Sciatic nerve (tissue), 2 donors: ENCODE results near the gene NPL. TPM values are rescaled to one million over a fixed set of nuclear protein-coding genes. Genes with fewer than 3 reads are reported as not detected.

Experiments
- ATAC-seq: fragments of 200-7000 bp; cut with Tn5 transposase; one replicate; pipeline ENCODE4 v1.9.1; 2020; ENCODE audit warnings: mild to moderate bottlenecking, moderate library complexity
- DNase-seq: peaks from one replicate; pipeline ENCODE4 v3.0.0-alpha.2; 2020; ENCODE audit warnings: low spot score
- intact Hi-C: fragments of 100-400 bp; cut with DNase I; formaldehyde crosslinking; loops from one replicate; pipeline ENCODE4 v1.14.2; 2022
- total RNA-seq: library from RNA; stranded (reverse); fragmentation: NEBNext Ultra II Directional; extraction: Animal tissue kit (Norgen Biotek cat#: 25700); gene quantifications from one replicate; pipeline ENCODE4 v1.2.1, GENCODE V29; 2021
- donor health status: DM: no; HTN: no; CAD: no.
- donor health status: DM: no; HTN: no; CAD: no.

Gene NPL
- total RNA-seq, 1 donor from 2014 or later, result 32.5 TPM

DNA sequence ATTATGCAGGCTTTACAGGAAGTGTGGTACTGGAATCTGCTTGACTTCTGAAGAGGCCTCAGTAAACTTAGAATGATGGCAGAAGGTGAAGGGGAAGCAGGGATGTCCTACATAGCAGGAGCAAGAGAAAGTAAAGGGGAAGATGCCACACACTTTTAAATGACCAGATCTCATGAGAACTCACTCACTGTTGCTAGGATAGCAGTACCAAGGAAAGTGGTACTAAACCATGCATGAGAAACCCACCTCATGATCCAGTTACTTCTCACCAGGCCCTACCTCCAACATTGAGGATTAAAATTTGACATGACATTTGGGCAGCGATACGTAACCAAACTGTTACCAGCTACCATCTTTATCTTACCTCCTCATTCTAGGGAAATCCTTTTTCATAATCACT lies 59.2 kb downstream of the NPL start:
- intact Hi-C loops, result no loop called here
- ATAC-seq, result no peak
- DNase-seq, result no peak

DNA sequence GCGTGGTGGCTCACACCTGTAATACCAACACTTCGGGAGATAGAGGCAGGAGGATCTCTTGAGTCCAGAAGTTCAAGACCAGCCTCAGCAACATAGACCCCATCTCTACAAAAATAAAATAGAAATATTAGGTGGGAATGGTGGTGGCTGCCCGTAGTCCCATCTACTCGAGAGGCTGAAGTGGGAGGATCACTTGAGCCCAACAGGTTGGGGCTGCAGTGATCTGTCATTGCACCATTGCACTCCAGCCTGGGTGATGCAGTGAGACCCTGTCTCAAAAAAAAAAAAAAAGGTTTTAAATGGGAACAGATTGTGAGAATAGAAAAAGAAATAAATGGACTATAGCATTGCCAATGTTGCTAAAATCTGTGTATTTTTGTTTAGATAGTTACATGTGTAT lies 60.7 kb downstream of the NPL start:
- ATAC-seq, result no peak
- intact Hi-C loops, result no loop called here
- no peak for DNase-seq

DNA sequence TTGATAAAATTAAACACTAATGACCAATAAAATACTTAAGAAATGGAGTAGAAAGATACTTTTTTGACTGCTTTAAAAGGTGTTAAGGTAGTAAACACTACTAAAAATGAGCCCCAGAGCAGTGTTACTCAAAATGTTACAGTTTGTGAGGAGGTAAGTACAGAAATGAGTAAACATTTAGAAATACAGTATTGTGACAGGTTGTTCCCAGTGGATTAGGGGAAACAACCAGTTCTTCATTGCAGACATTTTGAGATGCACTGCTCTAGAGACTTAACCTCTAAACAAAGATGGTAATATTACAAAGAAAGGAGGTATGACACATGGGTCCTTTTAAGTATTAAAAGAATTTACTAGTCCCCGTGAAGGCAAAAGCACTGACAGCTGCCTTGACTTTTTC lies 62.3 kb downstream of the NPL start:
- ATAC-seq (no peak), DNase-seq (no peak)
- intact Hi-C loops, result no loop called here

DNA sequence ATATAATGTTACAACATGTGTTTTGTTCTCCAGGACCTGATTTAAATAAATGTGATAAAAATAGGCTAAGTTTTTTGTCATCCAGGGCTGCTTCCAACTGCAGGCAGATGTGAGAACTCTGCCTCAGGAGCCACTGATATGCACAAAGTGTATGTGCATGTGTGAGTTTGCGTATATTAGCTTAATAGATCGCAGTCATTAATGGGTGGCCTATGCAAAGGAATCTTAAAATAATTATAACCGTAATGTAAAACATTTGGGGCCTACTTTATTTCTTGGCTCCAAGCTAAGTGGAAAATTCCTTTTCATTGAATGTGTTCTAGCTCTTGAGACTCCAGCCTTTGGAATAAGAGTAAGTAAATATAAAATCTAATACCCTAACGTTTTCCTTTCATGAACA lies 66.3 kb downstream of the NPL start:
- ATAC-seq, result no peak
- DNase-seq, result no peak
- intact Hi-C loops, result no loop called here

DNA sequence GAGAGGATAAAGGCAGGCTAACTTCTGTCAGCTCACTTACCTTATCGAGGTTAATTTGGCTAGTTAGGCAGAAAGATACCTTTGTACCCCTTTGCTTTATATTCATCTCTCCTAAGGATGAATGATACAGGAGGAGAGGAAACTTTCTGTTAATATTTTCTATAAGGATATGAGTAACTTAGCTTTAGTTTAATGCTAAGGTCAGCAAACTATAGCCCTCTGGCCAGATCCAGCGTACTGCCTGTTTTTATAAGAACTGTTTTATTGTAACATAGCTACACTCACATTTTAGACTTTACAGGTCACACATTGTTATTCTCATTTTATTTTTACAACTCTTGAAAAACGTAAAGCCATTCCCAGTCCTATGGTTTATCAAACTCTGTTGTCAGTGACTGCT lies 67.6 kb downstream of the NPL start:
- ATAC-seq (no peak), DNase-seq (no peak)
- intact Hi-C loops, result no loop called here

DNA sequence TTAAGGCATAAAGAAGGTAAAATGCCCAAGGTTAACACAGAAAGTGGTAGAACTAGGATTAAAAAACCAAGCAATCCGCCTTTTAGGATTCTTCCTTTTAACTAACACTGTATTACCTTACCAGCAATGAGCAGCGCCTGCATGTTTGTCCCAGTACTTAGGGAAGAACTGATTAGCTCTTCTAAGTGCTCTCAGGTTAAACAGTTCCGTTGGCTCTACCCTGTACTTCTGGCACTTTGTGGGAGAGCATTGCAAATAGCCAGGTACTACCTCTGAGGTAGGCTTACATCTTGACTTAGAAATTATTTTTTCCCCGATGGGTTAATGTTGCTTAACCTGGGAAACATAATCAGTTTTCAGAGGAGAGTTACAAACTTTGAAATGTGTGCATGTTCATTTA lies 71.1 kb downstream of the NPL start:
- DNase-seq, result no peak
- no peak for ATAC-seq
- intact Hi-C loops, result loop anchor here (5.0 kb wide), 1 partner anchor 1867 kb away; no protein-coding TSS in a partner anchor

DNA sequence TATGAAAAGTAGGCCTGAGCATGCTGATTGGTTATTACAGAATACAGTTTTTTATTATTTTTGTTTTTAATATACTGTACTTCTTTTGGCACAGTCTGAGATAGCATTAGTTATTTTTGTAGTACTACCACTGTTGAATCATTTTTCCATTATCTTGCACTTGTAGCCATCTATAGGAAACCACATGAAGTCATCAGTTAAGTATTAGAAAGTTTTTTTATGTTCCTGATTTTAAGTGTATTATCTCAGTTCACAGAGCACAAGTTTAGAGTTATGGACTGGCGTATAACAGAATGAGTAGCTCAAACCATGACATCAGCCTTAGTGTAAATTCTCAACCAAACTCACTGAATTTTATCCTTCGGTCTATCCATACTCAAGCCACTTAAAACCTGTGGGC lies 72.4 kb downstream of the NPL start:
- ATAC-seq (no peak), DNase-seq (no peak)
- intact Hi-C loops, result loop anchor here (5.0 kb wide), 1 partner anchor 1865 kb away; no protein-coding TSS in a partner anchor

DNA sequence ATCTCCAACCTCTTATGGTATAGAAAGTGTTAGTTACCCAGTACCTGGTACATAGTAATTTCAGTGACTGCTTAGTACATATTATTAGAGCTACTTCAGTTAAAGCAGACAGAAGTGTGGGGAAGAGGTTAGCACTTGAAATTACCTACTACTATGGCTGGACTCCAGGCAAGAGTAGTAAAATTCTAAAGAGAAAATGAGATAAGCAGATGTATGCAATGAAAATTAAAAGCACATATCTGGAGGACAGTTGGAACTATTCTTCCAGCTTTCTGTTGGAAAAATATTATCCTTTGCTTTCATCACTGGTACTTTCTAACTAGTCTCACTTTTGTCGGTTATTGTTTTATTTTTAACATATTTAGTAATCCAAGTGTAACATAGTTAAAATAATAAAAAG lies 73.3 kb downstream of the NPL start:
- DNase-seq (no peak), ATAC-seq (no peak)
- intact Hi-C loops, result loop anchor here (5.0 kb wide), 1 partner anchor 1864 kb away; no protein-coding TSS in a partner anchor

DNA sequence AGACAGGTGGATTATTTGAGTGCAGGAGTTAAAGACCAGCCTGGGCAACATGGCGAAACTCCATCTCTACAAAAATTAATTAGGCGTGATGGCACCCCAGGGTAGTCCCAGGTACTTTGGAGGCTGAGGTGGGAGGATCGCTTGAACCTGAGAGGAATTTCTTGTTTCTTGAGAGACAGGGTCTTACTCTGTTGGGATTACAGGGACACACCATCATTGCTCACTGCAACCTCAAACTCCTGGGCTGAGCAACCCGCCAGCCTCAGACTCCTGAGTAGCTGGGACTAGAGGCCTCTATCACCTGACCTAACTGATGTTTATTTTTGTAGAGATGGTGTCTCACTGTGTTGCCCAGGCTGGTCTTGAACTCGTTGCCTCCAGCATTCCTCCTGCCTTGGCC lies 74.4 kb downstream of the NPL start:
- ATAC-seq, result no peak
- intact Hi-C loops, result loop anchor here (5.0 kb wide), 1 partner anchor 1863 kb away; no protein-coding TSS in a partner anchor
- no peak for DNase-seq

DNA sequence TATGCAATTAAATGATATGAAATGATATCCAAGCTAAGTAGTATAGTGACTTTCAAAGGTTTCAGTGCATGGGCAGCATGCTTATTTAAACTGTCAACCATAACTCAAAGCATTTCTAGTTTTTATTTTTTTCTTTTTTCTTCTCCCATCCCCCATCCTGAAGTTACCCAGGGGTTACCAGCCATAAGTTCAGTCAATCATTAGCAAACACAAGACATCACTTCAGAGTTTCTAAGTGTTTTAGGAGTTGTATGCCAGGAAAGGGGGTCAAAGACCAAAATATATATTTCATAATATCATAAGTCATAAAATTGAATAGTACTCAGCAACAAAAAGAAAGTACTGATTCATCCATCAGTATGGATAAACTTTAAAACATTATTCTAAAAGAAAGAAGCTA lies 78.3 kb downstream of the NPL start:
- DNase-seq (no peak), ATAC-seq (no peak)
- intact Hi-C loops, result no loop called here

DNA sequence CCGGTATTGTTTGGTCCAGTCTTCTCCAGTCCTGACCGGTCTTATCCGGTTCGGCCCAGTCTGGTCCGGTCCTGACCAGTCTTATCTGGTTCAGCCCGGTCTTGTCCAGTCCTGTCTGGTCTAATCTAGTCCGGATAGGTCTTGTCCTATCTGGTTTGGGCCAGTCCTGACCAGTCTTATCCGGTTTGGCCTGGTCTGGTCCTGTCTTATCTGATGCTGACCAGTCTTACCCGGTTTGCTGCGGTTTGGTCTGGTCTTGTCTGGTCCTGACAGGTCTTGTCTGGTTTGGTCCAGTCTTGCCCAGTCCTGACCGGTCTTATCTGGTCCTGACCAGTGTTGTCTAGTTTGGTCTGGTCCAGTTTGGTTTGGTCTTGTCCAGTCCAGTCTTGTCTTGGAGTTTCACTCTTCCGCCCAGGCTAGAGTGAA lies 79.7 kb downstream of the NPL start:
- ATAC-seq (peak; percentile 51), DNase-seq (no peak)
- intact Hi-C loops, result no loop called here

DNA sequence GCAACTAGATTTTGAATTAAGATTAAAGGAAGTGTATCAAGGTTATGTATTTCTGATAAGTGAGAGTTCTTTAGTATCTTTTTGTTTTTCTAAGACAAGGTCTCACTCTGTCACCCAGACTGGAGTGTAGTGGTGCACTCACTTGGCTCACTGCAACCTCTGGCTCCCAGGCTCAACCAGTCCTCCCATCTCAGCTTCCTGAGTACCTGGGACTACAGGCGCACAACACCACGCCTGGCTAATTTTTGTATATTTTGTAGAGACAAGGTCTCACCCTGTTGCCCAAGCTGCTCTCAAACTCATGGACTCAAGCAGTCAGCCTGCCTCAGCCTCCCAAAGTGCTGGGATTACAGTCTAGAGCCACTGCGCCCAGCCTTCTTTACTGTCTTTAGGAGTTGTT lies 83.3 kb downstream of the NPL start:
- DNase-seq (no peak), ATAC-seq (no peak)
- intact Hi-C loops, result no loop called here

DNA sequence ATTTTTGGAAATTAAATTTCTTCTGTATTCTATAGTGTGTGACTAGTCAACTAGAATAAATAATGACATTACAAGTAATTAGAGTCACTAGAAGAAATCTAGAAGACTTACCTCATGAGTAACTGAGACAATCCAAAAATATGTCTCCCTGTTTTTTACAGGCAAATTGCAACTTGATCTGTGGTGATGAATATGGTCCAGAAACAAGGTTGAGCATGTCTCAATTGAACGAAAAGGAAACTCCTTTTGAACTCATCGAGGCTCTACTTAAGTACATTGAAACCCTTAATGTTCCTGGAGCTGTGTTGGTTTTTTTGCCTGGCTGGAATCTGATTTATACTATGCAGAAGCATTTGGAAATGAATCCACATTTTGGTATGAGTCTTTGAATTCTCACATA lies 86.3 kb downstream of the NPL start:
- ATAC-seq, result no peak
- DNase-seq, result no peak
- intact Hi-C loops, result no loop called here

DNA sequence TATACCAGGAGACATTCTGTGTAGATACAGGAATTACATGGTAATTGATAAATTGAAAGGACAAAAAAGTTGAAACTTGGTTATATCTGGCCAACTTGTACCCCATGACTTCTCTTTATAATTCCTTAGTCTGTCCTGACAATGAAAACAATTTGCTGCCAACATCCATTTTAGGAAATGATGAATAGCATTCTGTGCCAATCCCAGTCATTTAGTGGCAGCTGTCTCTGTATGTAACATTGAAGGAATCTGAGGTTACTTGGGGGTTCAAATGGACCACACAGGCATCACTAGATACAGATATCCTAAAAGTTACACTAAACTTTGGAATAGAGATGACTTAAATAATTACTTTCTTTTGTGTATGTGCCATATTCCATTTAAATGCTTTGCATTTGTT lies 87.8 kb downstream of the NPL start:
- DNase-seq, result no peak
- no peak for ATAC-seq
- intact Hi-C loops, result no loop called here

DNA sequence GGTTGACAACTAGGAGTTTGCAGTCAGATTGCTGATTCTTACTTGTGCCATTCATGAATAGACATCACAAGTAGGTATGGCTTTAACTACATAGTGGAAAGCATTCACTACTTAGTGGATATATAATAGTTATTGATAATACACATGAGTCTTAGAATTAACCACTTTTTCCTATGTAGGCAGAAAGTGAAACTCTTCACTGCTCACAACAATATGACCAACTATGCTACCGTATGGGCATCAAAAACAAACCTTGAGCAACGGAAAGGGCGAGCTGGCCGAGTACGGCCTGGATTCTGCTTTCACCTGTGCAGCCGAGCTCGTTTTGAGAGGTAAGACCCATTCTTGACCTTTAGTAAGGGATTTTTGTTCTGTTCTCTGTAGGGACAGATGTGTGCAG lies 88.3 kb downstream of the NPL start:
- DNase-seq (no peak), ATAC-seq (no peak)
- intact Hi-C loops, result no loop called here

Other genes starting within 250 kb of the NPL start
- gene RNASEL, start 200.5 kb upstream of the NPL start, total RNA-seq, result 11.6 TPM
- 14.1 TPM for gene RGS16, start 185.4 kb upstream of the NPL start, total RNA-seq
- gene RGS8, start 105.2 kb upstream of the NPL start, total RNA-seq, result 0.13 TPM
- 127 TPM for gene DHX9, start 49.6 kb downstream of the NPL start, total RNA-seq
- not detected for gene SHCBP1L, start 163.4 kb downstream of the NPL start, total RNA-seq
- 263 TPM for gene LAMC1, start 233.6 kb downstream of the NPL start, total RNA-seq